GM12878 (cell line): Measurements from ENCODE around the gene ADCY5. TPM values are rescaled to one million over a fixed set of nuclear protein-coding genes. Genes with fewer than 3 reads are reported as not detected.

Experiments
- ATAC-seq: fragments of 200-7000 bp; cut with Tn5 transposase; 3 replicates; pipeline ENCODE4 v1.9.1; 2020; ENCODE audit warnings: mild to moderate bottlenecking, moderate library complexity
- BruUV-seq: library from RNA; stranded (reverse); fragments of 400-500 nt; replicated peaks from 2 replicates; lab custom pipeline; 2021; lab: Mats Ljungman, UMichigan
- CTCF ChIA-PET: fragments of 300-600 bp; sonication (Branson Sonifier 250); formaldehyde crosslinking; extraction: SDS; loops from one replicate; lab custom pipeline; 2021; ENCODE audit warnings: inconsistent platforms; lab: Yijun Ruan, JAX
- POLR2A ChIA-PET: fragments of 350-600 bp; formaldehyde crosslinking; extraction: SDS; loops from one replicate; lab custom pipeline; 2021; ENCODE audit warnings: inconsistent platforms; lab: Charles Lee
- RAD21 ChIA-PET: fragments of 300-600 bp; sonication (Branson Sonifier 250); formaldehyde crosslinking; loops from one replicate; lab custom pipeline; 2023; ENCODE audit warnings: antibody characterized with exemption; ENCODE audit not compliant: unreplicated experiment; lab: Charles Lee
- SMC1A ChIA-PET: fragments of 300-600 bp; sonication (Branson Sonifier 250); formaldehyde crosslinking; loops from one replicate; lab custom pipeline; 2023; ENCODE audit not compliant: unreplicated experiment, uncharacterized antibody; lab: Charles Lee
- DNase-seq: peaks from one replicate; pipeline ENCODE4 v3.0.0-alpha.2; 2011; ENCODE audit warnings: low read depth, low spot score
- FAIRE-seq: peaks from 3 replicates; lab custom pipeline; 2011; peaks lifted over from hg19 to GRCh38; lab: Jason Lieb, UNC
- H2AFZ ChIP-seq: 2 replicates; pipeline ENCODE4 v1.6.0; 2011; ENCODE audit warnings: low read depth, low read length, control low read depth; ENCODE audit not compliant: control insufficient read depth
- H3K27ac ChIP-seq: 2 replicates; pipeline ENCODE4 v1.5.1; 2011; ENCODE audit warnings: control low read depth; ENCODE audit not compliant: control insufficient read depth, insufficient read depth
- H3K27me3 ChIP-seq, 2 experiments: replicated peaks in 1 of 2; 2 replicates each; pipeline versions ENCODE4 v1.6.0 to v1.6.1; 2011; ENCODE audit warnings: low read length in 1 of 2; ENCODE audit not compliant: control insufficient read depth in 2 of 2, insufficient read depth in 2 of 2
- H3K36me3 ChIP-seq, 2 experiments: 2 replicates each; pipeline ENCODE4 v1.5.1; 2011; ENCODE audit warnings: low read length in 1 of 2; ENCODE audit not compliant: control insufficient read depth in 2 of 2, insufficient read depth in 2 of 2
- H3K4me1 ChIP-seq: 2 replicates; pipeline ENCODE4 v1.6.1; 2011; ENCODE audit warnings: mild to moderate bottlenecking, low read length, moderate library complexity, mixed read lengths; ENCODE audit not compliant: control insufficient read depth, insufficient read depth
- H3K4me2 ChIP-seq: 2 replicates; pipeline ENCODE4 v1.6.0; 2011; ENCODE audit warnings: control low read depth; ENCODE audit not compliant: control insufficient read depth, insufficient read depth
- H3K4me3 ChIP-seq: fragments of 200-600 bp; sonication (generic); 2 replicates; pipeline ENCODE4 v1.5.1; 2016
- H3K79me2 ChIP-seq: 2 replicates; pipeline ENCODE4 v1.6.0; 2011; ENCODE audit warnings: low read length; ENCODE audit not compliant: control insufficient read depth, insufficient read depth
- H3K9ac ChIP-seq: 2 replicates; pipeline ENCODE4 v1.8.0; 2011; ENCODE audit warnings: low read length, control low read depth, mixed read lengths; ENCODE audit not compliant: control insufficient read depth, insufficient read depth
- H3K9me3 ChIP-seq: replicated peaks from 3 replicates; pipeline ENCODE4 v1.5.1; 2011; ENCODE audit warnings: mild to moderate bottlenecking, low read length; ENCODE audit not compliant: control insufficient read depth, insufficient read depth
- H4K20me1 ChIP-seq: 2 replicates; pipeline ENCODE4 v1.6.0; 2011; ENCODE audit not compliant: control insufficient read depth, insufficient read depth
- BACH1 ChIP-seq: fragments of 450-650 bp; IDR thresholded peaks from 2 replicates; pipeline ENCODE4 v1.6.1; 2017; ENCODE audit warnings: mild to moderate bottlenecking, borderline replicate concordance
- CREM ChIP-seq: IDR thresholded peaks from 2 replicates; pipeline ENCODE4 v1.6.1; 2014; ENCODE audit warnings: antibody characterized with exemption, low read depth
- ETV6 ChIP-seq, 2 experiments: fragments of 450-650 bp in 1 of 2; IDR thresholded peaks in 1 of 2; conservative IDR thresholded peaks in 1 of 2; 2 replicates each; pipeline ENCODE4 v1.6.1; 2014; ENCODE audit warnings: antibody characterized with exemption in 1 of 2, borderline replicate concordance in 1 of 2, low read depth in 1 of 2, mild to moderate bottlenecking in 1 of 2, moderate library complexity in 1 of 2
- FOS ChIP-seq: IDR thresholded peaks from 3 replicates; pipeline ENCODE4 v1.6.1; 2011; ENCODE audit warnings: borderline replicate concordance; ENCODE audit not compliant: insufficient read length; ENCODE audit errors: extremely low read depth
- HDGF ChIP-seq: fragments of 450-650 bp; IDR thresholded peaks from 2 replicates; pipeline ENCODE4 v1.6.1; 2016; ENCODE audit warnings: antibody characterized with exemption
- IRF4 ChIP-seq: IDR thresholded peaks from 2 replicates; pipeline ENCODE4 v1.6.1; 2011; ENCODE audit warnings: low read depth, low read length
- MTA2 ChIP-seq: fragments of 450-650 bp; IDR thresholded peaks from 2 replicates; pipeline ENCODE4 v1.6.1; 2016; ENCODE audit warnings: low read depth, mild to moderate bottlenecking, moderate library complexity
- NFXL1 ChIP-seq: fragments of 450-650 bp; IDR thresholded peaks from 2 replicates; pipeline ENCODE4 v1.6.1; 2017; ENCODE audit warnings: antibody characterized with exemption, mild to moderate bottlenecking, borderline replicate concordance
- POU2F2 ChIP-seq: IDR thresholded peaks from 3 replicates; pipeline ENCODE4 v1.6.1; 2011; ENCODE audit warnings: low read depth, mild to moderate bottlenecking, low read length, borderline replicate concordance
- RBBP5 ChIP-seq: fragments of 200-600 bp; sonication (generic); conservative IDR thresholded peaks from 2 replicates; pipeline ENCODE4 v1.6.1; 2016
- REST ChIP-seq: IDR thresholded peaks from 2 replicates; pipeline ENCODE4 v1.6.1; 2012; ENCODE audit warnings: mild to moderate bottlenecking, low read depth, low read length
- SUPT20H ChIP-seq: IDR thresholded peaks from 2 replicates; pipeline ENCODE4 v1.6.1; 2011; ENCODE audit warnings: low read depth, mild to moderate bottlenecking, low read length, moderate library complexity, borderline replicate concordance; ENCODE audit not compliant: control insufficient read depth
- USF2 ChIP-seq: IDR thresholded peaks from 2 replicates; pipeline ENCODE4 v1.6.1; 2011; ENCODE audit warnings: low read depth, low read length, improper control_type of control experiment, borderline replicate concordance
- ZBTB11 ChIP-seq: fragments of 450-650 bp; formaldehyde crosslinking; IDR thresholded peaks from 2 replicates; pipeline ENCODE4 v1.5.0; 2022; ENCODE audit warnings: mild to moderate bottlenecking, missing genetic modification characterization
- WGBS: methylation state at CpG from one replicate; pipeline ENCODE4 v1.1.6; 2016; ENCODE audit warnings: low lambda C conversion rate; ENCODE audit not compliant: insufficient replicate concordance, insufficient coverage; ENCODE audit errors: missing lambda C conversion rate; 5-methylcytosine and 5-hydroxymethylcytosine counted together
- in situ Hi-C: fragments of 300-500 bp; cut with MboI; formaldehyde crosslinking; loops from 9 replicates; pipeline ENCODE4 v1.14.3; 2018; ENCODE audit warnings: mixed read lengths
- intact Hi-C: fragments of 100-400 bp; cut with micrococcal nuclease; formaldehyde crosslinking; loops from one replicate; pipeline ENCODE4 v1.14.2; 2022; ENCODE audit not compliant: unreplicated experiment
- polyA plus RNA-seq, 11 experiments: library from polyadenylated mRNA; depleted of rRNA in 4 of 11; unstranded in 6 of 11; stranded (reverse) in 5 of 11; fragments of >200 nt; fragmentation: Nextera tagmentation in 4 of 11; fragmentation: Illumina TruSeq in 1 of 11; extraction: Ambion mirVana in 4 of 11; extraction: Trizol in 1 of 11; gene quantifications; 1 replicate in 1 of 11; 2 replicates in 10 of 11; pipeline versions ENCODE4 v1.2.1 to v1.2.3, GENCODE V29; 2011 to 2016; ENCODE audit warnings: inconsistent platforms in 2 of 11, missing spikeins in 2 of 11, low read depth in 1 of 11
- total RNA-seq, 4 experiments: library from RNA; depleted of rRNA in 3 of 4; stranded (reverse); fragments of >200 nt in 3 of 4; fragmentation: Illumina TruSeq in 1 of 4; extraction: Trizol in 1 of 4; gene quantifications; 2 replicates each; pipeline versions ENCODE4 v1.2.1 to v1.2.3, GENCODE V29; 2013 to 2021

The ADCY5 gene
- total and polyA plus RNA-seq, 10 of the 15 experiments (the other 5 are each of a cell fraction or from before 2014, with no cell fraction given), result under 0.01 to 0.24 (median 0.02) TPM; not detected in 4

- no peak for TF ChIP-seq ETV6 (conservative IDR thresholded peaks at IDR 0.05 in 1 of 2, IDR thresholded peaks at IDR 0.05 in 1 of 2; ENCODE audit: borderline replicate concordance in 1 of 2, low read depth in 1 of 2)
- no peak for TF ChIP-seq NFXL1
- no peak for TF ChIP-seq REST
- TF ChIP-seq POU2F2, result no peak
- no peak for TF ChIP-seq MTA2
- no peak for TF ChIP-seq CREM
- no peak for TF ChIP-seq SUPT20H
- no peak for TF ChIP-seq FOS
Observed at GRCh38 chr3:123369085-123369484, 79.8 kb downstream of the ADCY5 start (continued).

GRCh38 chr3:123367467-123368154 lies 81.3 kb downstream of the ADCY5 start:
- H4K20me1 ChIP-seq, result no peaks in the 10 kb centered on the region; the same call in 1 of the 2 replicates
- no TSS peak for BruUV-seq
- H3K4me1 ChIP-seq, result no peaks in the 10 kb centered on the region
- H2AFZ ChIP-seq, result no peak overlapping the region
- intact Hi-C loops, result no loop called here
- no peak overlapping the region for H3K9ac ChIP-seq
- POLR2A ChIA-PET, result no interaction called here
- H3K27me3 ChIP-seq, result no peaks in the 10 kb centered on the region
- ATAC-seq (no peak), FAIRE-seq (no peak), DNase-seq (no peak)
- CTCF ChIA-PET, result no interaction called here
- SMC1A ChIA-PET, result no interaction called here
- no peak overlapping the region for H3K27ac ChIP-seq
- WGBS, result 33% methylated on average over 9 of the region's 9 CpGs
- RAD21 ChIA-PET, result no interaction called here
- no peaks in the 10 kb centered on the region; the same call in 2 of the 3 replicates for H3K9me3 ChIP-seq
- H3K79me2 ChIP-seq, result no peaks in the 10 kb centered on the region
- H3K36me3 ChIP-seq, result no peaks in the 10 kb centered on the region
- no peak overlapping the region for H3K4me3 ChIP-seq
- H3K4me2 ChIP-seq, result no peak overlapping the region
- in situ Hi-C loops, result no loop called here
- TF ChIP-seq IRF4 (no peak), USF2 (no peak), BACH1 (no peak), RBBP5 (no peak), HDGF (no peak), ZBTB11 (CRISPR knock-in tag) (no peak)
